Liver (tissue), 9 donors: ENCODE measurements around the gene URI1. TPM values are rescaled to one million over a fixed set of nuclear protein-coding genes. Genes with fewer than 3 reads are reported as not detected.

Experiments
- DNase-seq: peaks from one replicate; pipeline ENCODE4 v3.0.0-alpha.2; 2017; ENCODE audit warnings: low spot score
- H3K27ac ChIP-seq, 2 donors: one replicate each; pipeline ENCODE4 v1.7.0; 2013; ENCODE audit warnings: inconsistent platforms in 2 of 2, low read length in 2 of 2, control low read depth in 1 of 2, low read depth in 1 of 2, mild to moderate bottlenecking in 1 of 2
- H3K27me3 ChIP-seq, 4 donors: one replicate each; pipeline versions ENCODE4 v1.6.1 to v1.7.0; 2013; ENCODE audit warnings: low read length in 3 of 4, inconsistent platforms in 1 of 4, mild to moderate bottlenecking in 1 of 4, moderate library complexity in 1 of 4; ENCODE audit not compliant: control insufficient read depth in 4 of 4, insufficient read depth in 4 of 4
- H3K36me3 ChIP-seq, 4 donors: one replicate each; pipeline versions ENCODE4 v1.6.1 to v1.7.0; 2013; ENCODE audit warnings: low read length in 3 of 4, mild to moderate bottlenecking in 3 of 4, low read depth in 1 of 4, moderate library complexity in 1 of 4; ENCODE audit not compliant: control insufficient read depth in 4 of 4, insufficient read depth in 3 of 4
- H3K4me1 ChIP-seq, 4 donors: one replicate each; pipeline versions ENCODE4 v1.6.1 to v1.7.0; 2013; ENCODE audit warnings: low read length in 3 of 4, mild to moderate bottlenecking in 3 of 4, moderate library complexity in 1 of 4; ENCODE audit not compliant: control insufficient read depth in 4 of 4, insufficient read depth in 4 of 4
- H3K4me3 ChIP-seq, 3 donors: one replicate each; pipeline versions ENCODE4 v1.6.1 to v1.7.0; 2013; ENCODE audit warnings: low read length in 3 of 3, control low read depth in 1 of 3, low read depth in 1 of 3, mild to moderate bottlenecking in 1 of 3
- H3K9ac ChIP-seq, 2 donors: one replicate each; pipeline ENCODE4 v1.7.0; 2013; ENCODE audit warnings: low read length in 2 of 2, mild to moderate bottlenecking in 2 of 2, moderate library complexity in 2 of 2, control low read depth in 1 of 2, low read depth in 1 of 2
- H3K9me3 ChIP-seq, 4 donors: one replicate each; pipeline versions ENCODE4 v1.6.1 to v1.7.0; 2013; ENCODE audit warnings: low read length in 3 of 4; ENCODE audit not compliant: control insufficient read depth in 4 of 4
- FOXA1 ChIP-seq: IDR thresholded peaks from 2 replicates; pipeline ENCODE4 v1.6.1; 2016; ENCODE audit warnings: antibody characterized with exemption
- FOXA2 ChIP-seq: IDR thresholded peaks from 2 replicates; pipeline ENCODE4 v1.6.1; 2016; ENCODE audit warnings: antibody characterized with exemption
- GABPA ChIP-seq, 2 donors: IDR thresholded peaks in 1 of 2; conservative IDR thresholded peaks in 1 of 2; 2 replicates each; pipeline ENCODE4 v1.6.1; 2016; ENCODE audit warnings: antibody characterized with exemption in 2 of 2, mild to moderate bottlenecking in 1 of 2, moderate library complexity in 1 of 2
- HNF4A ChIP-seq, 2 donors: conservative IDR thresholded peaks; 2 replicates each; pipeline ENCODE4 v1.6.1; 2016; ENCODE audit warnings: antibody characterized with exemption in 2 of 2, mild to moderate bottlenecking in 2 of 2
- HNF4G ChIP-seq: IDR thresholded peaks from 2 replicates; pipeline ENCODE4 v1.6.1; 2016; ENCODE audit warnings: antibody characterized with exemption
- JUND ChIP-seq, 2 donors: IDR thresholded peaks; 2 replicates each; pipeline ENCODE4 v1.6.1; 2016; ENCODE audit warnings: antibody characterized with exemption in 2 of 2
- RAD21 ChIP-seq, 2 donors: IDR thresholded peaks; 2 replicates each; pipeline ENCODE4 v1.6.1; 2016; ENCODE audit warnings: antibody characterized with exemption in 2 of 2, mild to moderate bottlenecking in 2 of 2
- REST ChIP-seq: IDR thresholded peaks from 2 replicates; pipeline ENCODE4 v1.6.1; 2016; ENCODE audit warnings: antibody characterized with exemption, mild to moderate bottlenecking
- RXRA ChIP-seq, 2 donors: IDR thresholded peaks; 2 replicates each; pipeline ENCODE4 v1.6.1; 2017 to 2018; ENCODE audit warnings: antibody characterized with exemption in 2 of 2, mild to moderate bottlenecking in 1 of 2
- SP1 ChIP-seq: IDR thresholded peaks from 2 replicates; pipeline ENCODE4 v1.6.1; 2018; ENCODE audit warnings: antibody characterized with exemption, mild to moderate bottlenecking
- TAF1 ChIP-seq: conservative IDR thresholded peaks from 2 replicates; pipeline ENCODE4 v1.6.1; 2016; ENCODE audit warnings: antibody characterized with exemption, mild to moderate bottlenecking
- YY1 ChIP-seq: IDR thresholded peaks from 2 replicates; pipeline ENCODE4 v1.6.1; 2016; ENCODE audit warnings: antibody characterized with exemption, mild to moderate bottlenecking
- WGBS: extraction: QIAGEN DNeasy Blood & Tissue Kit; methylation state at CpG from one replicate; pipeline ENCODE4 v1.1.7; 2013; 5-methylcytosine and 5-hydroxymethylcytosine counted together
- polyA plus RNA-seq, 2 donors: library from polyadenylated mRNA; stranded (reverse) in 1 of 2; unstranded in 1 of 2; fragments of 200-250 nt in 1 of 2; fragments of >200 nt in 1 of 2; fragmentation: Nextera tagmentation in 1 of 2; extraction: Ambion mirVana in 1 of 2; gene quantifications; one replicate each; pipeline versions ENCODE4 v1.2.1 to v1.2.3, GENCODE V29; 2013 to 2015
- total RNA-seq, 2 donors: library from RNA; depleted of rRNA; stranded (reverse); fragments of >200 nt; gene quantifications; one replicate each; pipeline ENCODE4 v1.2.3, GENCODE V29; 2014
- TF ChIP-seq, protein P1 (sequence below): IDR thresholded peaks from 2 replicates; pipeline ENCODE4 v1.6.1; 2016; ENCODE audit warnings: antibody characterized with exemption
- TF ChIP-seq, protein P2 (sequence below): IDR thresholded peaks from 2 replicates; pipeline ENCODE4 v1.6.1; 2016; ENCODE audit warnings: antibody characterized with exemption
- TF ChIP-seq, protein P3 (sequence below): IDR thresholded peaks from 2 replicates; pipeline ENCODE4 v1.6.1; 2016; ENCODE audit warnings: antibody characterized with exemption
- TF ChIP-seq, protein P4 (sequence below): fragments of 150-350 bp; IDR thresholded peaks from 2 replicates; pipeline ENCODE4 v1.5.1; 2017; ENCODE audit warnings: improper control_type of control experiment, low read depth, low read length; ENCODE audit not compliant: missing input control
- donor health status: healthy.
- donor health status: healthy.
- donor health status: healthy.
- donor health status: healthy.
- donor health status: healthy.

The URI1 gene
- total and polyA plus RNA-seq, 4 donors: 12.2 to 29.5 (median 15.7) TPM

DNA sequence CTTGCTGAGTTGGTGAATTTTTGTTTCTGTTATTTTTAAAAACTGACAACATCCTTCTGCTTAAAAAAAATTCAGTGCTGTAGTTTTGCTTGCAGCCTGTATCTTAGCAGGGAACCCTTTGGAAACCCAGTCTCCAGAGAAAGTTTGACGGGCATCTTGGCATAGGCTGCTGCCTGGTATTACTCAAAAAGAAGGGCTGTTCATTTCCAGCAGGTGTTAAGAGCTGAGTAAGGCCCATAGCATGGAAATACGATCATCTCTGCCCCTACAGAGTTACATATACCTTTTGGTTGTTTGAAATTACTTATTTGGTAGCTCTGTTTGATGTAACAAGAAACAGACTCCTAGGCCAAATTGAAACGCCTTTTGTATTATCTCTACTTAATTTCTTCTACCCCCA is 41.5 kb downstream of the URI1 start:
- WGBS: 90% methylated on average over 3 of the region's 3 CpGs
- DNase-seq: no peak
- TF ChIP-seq RXRA (IDR thresholded peaks at IDR 0.05) (no peak), JUND (IDR thresholded peaks at IDR 0.05) (no peak), GABPA (IDR thresholded peaks at IDR 0.05 in 1 of 2, conservative IDR thresholded peaks at IDR 0.05 in 1 of 2) (no peak), TAF1 (no peak), YY1 (no peak), FOXA2 (no peak), FOXA1 (no peak), REST (no peak), SP1 (no peak), HNF4A (conservative IDR thresholded peaks at IDR 0.05) (no peak), HNF4G (no peak), RAD21 (IDR thresholded peaks at IDR 0.05) (no peak)
- TF ChIP-seq, protein P1, sequence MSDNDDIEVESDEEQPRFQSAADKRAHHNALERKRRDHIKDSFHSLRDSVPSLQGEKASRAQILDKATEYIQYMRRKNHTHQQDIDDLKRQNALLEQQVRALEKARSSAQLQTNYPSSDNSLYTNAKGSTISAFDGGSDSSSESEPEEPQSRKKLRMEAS: no peak
- TF ChIP-seq, protein P2, sequence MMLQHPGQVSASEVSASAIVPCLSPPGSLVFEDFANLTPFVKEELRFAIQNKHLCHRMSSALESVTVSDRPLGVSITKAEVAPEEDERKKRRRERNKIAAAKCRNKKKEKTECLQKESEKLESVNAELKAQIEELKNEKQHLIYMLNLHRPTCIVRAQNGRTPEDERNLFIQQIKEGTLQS: no peak
- TF ChIP-seq, protein P3, sequence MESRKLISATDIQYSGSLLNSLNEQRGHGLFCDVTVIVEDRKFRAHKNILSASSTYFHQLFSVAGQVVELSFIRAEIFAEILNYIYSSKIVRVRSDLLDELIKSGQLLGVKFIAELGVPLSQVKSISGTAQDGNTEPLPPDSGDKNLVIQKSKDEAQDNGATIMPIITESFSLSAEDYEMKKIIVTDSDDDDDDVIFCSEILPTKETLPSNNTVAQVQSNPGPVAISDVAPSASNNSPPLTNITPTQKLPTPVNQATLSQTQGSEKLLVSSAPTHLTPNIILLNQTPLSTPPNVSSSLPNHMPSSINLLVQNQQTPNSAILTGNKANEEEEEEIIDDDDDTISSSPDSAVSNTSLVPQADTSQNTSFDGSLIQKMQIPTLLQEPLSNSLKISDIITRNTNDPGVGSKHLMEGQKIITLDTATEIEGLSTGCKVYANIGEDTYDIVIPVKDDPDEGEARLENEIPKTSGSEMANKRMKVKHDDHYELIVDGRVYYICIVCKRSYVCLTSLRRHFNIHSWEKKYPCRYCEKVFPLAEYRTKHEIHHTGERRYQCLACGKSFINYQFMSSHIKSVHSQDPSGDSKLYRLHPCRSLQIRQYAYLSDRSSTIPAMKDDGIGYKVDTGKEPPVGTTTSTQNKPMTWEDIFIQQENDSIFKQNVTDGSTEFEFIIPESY: no peak
- TF ChIP-seq, protein P4, sequence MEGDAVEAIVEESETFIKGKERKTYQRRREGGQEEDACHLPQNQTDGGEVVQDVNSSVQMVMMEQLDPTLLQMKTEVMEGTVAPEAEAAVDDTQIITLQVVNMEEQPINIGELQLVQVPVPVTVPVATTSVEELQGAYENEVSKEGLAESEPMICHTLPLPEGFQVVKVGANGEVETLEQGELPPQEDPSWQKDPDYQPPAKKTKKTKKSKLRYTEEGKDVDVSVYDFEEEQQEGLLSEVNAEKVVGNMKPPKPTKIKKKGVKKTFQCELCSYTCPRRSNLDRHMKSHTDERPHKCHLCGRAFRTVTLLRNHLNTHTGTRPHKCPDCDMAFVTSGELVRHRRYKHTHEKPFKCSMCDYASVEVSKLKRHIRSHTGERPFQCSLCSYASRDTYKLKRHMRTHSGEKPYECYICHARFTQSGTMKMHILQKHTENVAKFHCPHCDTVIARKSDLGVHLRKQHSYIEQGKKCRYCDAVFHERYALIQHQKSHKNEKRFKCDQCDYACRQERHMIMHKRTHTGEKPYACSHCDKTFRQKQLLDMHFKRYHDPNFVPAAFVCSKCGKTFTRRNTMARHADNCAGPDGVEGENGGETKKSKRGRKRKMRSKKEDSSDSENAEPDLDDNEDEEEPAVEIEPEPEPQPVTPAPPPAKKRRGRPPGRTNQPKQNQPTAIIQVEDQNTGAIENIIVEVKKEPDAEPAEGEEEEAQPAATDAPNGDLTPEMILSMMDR: no peak
- H3K4me1 ChIP-seq: peaks cover 0 to 3% (median 0%) of the 10 kb centered on the region in 4 donors
- no peak overlapping the region for H3K9ac ChIP-seq
- no peaks in the 10 kb centered on the region for H3K27me3 ChIP-seq
- H3K27ac ChIP-seq: no peak overlapping the region
- H3K9me3 ChIP-seq: no peaks in the 10 kb centered on the region
- peaks cover 0 to 5% (median 2%) of the 10 kb centered on the region in 4 donors for H3K36me3 ChIP-seq
- H3K4me3 ChIP-seq: no peak overlapping the region

GRCh38 chr19:29985196-29985595 is 43.2 kb downstream of the URI1 start:
- WGBS: 71% methylated on average over 2 of the region's 2 CpGs
- Histone ChIP-seq H3K27ac (no peak overlapping the region), H3K4me1 (peaks cover 0 to 3% (median 0%) of the 10 kb centered on the region in 4 donors), H3K9me3 (no peaks in the 10 kb centered on the region), H3K4me3 (no peak overlapping the region), H3K9ac (no peak overlapping the region), H3K27me3 (no peaks in the 10 kb centered on the region), H3K36me3 (peaks cover 0 to 8% (median 2%) of the 10 kb centered on the region in 4 donors)
- TF ChIP-seq, protein P1: no peak
- TF ChIP-seq YY1: no peak
- no peak for DNase-seq
